ENCODE results near the gene TEX55.
"Not testable (repeated sequence)": the region's sequence is repeated elsewhere in the genome, so short reads cannot be mapped to it uniquely, and the experiment has no call there.

The TEX55 gene

DNA sequence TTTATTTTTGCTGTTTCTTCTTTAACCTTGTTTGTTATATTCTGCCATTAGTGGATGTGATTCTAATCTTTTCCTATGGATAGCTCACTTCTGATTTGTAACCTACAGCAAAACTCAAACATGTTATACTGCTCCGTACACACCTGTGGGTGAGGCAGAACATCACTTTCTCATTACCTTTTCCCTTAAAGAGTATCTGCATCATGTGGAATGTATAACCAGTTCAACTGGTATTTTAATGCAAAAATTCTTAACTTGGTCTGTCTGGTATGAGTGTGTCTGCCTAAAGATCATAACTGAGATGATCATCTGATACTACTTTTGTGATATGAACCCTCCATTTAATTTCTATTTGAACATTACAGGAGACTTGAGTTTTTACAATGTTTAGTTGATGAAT lies 14.4 kb downstream of the TEX55 start:
- DNase-seq, result no peak

DNA sequence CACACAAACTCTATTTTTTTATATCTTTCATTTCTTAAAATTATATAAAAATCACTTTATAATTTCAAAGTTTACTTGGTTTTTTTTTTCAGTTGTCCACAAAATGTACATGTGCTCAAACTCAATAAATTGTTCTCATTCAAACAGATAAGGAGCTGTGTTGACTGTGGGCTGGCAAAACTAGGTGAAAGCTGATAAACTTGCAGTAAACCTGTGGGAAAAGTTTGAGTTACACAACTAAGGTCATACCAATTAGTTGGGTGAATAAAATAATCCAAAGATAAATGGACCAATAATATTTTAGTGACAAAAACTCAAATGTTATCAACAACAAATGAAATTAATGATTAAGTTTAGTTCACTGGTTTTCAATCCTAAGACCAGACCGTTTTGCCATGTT lies 14.8 kb downstream of the TEX55 start:
- no peak for DNase-seq

DNA sequence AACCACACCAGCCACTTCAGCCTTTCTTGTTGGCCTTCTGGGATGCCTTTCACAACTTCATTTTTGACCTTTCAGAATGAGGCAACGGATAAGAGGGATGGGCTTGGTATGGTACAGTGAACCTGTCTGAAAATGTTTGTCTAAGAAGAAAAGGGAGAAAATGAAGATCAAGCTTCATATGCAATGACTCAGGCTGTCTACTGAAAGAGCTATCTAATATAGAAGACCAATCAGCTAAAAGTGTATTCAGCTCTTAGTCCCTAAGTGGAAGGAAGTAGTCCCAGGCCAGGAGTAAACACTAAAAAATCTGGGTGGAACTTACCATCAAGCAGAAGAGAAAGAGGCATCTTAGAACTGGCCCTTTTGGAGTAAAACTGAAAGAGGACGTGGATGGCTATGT lies 15.3 kb downstream of the TEX55 start:
- no peak for DNase-seq

DNA sequence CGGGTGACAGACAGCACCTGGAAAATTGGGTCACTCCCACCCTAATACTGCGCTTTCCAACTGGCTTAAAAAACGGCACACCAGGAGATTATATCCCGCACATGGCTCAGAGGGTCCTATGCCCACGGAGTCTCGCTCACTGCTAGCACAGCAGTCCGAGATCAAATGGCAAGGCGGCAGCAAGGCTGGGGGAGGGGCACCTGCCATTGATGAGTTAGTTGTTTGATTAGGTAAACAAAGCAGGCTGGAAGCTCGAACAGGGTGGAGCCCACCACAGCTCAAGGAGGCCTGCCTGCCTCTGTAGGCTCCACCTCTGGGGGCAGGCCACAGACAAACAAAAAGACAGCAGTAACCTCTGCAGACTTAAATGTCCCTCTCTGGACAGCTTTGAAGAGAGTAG lies 18.8 kb downstream of the TEX55 start:
- not testable (repeated sequence) for DNase-seq

DNA sequence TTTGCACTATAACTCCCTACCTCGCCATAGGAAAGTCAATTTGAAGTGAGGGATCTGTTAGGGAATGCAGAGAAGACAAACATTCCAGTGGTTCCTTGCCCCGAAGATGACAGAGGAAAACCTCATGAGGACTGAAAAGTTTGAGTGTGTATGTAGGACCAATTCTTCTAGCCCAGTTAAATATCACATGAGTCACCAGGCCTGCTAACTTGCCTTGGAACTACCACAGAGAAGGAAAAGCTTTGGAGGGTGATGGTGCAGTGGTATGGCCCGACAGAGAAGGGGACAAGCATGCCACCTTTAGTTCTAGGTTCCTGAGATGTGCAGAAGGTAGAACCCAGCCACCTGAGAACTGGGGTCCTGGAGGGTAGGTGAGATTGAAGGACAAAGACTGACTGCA lies 24.9 kb downstream of the TEX55 start:
- no peak for DNase-seq

DNA sequence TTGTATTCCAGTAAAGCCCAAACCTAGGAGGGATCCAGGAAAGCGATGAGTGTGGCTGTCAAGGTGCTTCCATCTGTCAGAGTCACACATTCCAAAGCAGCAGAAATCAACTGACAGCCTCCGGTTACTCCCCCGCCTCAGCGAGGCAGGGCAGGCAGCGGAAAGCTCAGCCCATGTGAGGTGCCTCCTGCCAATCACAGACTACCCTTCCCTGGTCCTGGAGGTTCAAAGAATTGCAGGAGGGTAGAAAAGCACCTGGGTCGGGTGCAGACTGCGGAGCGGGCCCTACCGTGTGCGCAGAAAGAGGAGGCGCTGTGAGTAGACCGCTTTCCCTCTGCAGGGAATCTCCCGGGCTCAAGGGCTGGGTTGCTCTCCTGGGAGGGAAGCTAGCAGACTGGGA lies 27.4 kb downstream of the TEX55 start, which contains the start of gene UPK1B:
TSS of gene UPK1B (plus strand) at position 274 of the 400 bp plus-strand sequence. CDS start 13,144 bp downstream, outside the sequence.
- DNase-seq, result peak in 1 of 58 donors; percentile 43

DNA sequence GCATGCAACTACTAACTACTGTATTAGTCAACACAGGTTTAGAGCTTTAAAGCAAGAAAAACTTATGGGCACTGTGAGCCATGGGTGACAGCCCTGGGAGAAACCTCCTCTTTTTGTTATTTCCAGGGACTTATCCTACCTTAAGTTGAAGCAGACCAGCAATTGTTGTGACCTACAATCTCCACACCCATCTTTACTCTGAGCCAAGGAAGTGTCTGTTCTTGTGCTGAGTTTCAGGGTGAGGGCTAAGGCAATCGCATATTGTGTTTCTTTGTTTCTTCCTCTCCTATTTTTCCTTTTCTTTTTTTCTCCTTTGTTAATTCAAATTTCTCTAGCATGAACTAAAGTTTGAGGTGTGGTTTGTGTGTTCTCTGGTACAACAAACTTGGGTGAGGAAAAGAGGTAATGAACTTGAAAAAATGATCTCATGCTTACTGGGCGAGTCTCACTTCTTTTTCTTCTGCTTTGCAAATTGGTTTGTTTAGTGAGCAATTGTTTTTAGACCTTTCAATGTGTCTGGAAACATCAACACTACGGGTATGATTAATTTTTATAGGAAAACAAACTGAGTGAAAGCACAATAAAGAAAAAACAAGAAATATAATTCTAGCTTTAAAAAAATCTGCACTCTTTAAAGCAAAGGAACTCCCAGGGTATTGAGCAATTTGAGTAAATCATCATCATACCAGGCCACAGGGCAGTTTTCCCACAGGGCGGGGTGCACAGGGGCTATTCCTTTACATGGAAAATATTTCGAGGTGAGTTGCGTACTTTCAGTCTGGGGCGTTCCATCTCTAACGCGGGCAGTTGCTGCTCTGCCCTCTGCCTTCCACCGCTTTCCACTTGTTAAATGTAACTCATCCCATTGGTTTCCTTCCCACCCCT lies 30.1 kb downstream of the TEX55 start:
- no peak for DNase-seq

DNA sequence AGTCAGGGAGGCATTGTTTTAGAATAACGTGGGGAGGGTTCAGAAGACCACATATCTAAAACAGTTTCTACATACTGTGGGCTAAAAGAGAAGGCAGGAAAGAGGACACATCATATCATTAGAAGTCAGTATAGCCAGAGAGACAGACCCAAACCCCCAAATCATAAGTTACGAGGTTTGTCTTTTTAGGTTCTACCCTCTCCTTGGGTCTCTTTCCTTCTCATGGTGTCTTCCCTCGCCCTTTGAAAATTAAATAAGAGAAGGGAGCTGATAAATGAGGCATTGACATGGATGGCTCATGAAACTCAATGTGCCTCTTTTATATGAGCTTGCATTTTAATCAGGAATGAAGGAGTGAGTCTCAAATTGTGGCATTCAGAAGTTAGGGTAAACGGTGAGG lies 30.8 kb downstream of the TEX55 start:
- DNase-seq, result no peak

DNA sequence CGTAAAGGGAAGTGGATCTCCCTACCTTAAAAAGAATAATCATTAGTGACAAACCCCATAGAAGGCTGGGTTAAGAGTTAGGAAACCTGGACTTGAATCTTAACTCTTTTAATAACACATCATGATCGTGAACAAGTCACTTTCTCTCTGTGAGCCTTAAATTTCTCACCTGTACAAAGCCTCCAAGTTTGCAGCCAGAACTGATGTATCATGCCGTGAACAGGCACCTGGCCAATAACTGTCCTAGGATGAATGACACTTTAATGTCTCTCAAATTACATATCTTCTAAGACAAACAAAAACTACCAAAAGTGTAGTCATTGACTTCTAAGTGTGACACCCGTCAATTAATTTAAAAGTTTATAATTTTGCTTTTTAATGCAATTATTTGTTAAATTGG lies 31.4 kb downstream of the TEX55 start:
- no peak for DNase-seq

DNA sequence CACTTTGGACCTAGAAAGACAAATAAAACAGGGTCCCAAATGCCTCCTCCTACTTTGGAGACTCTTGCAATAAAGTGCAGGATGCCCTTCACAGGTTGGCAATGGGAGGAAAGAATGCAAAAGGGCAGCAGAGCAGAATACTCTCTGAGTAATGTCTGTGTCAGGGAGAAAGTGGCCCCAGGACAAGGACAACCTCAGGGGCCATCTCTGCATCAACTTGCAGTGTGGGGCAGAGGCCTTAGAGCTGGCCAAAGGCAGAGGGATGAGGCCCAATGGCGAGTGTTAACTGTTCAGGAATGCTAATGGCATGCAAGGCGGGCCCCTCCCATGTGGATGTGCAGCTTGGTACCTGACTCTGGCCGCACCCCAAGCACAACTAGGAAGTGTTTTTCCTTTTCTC lies 35.8 kb downstream of the TEX55 start:
- no peak for DNase-seq

DNA sequence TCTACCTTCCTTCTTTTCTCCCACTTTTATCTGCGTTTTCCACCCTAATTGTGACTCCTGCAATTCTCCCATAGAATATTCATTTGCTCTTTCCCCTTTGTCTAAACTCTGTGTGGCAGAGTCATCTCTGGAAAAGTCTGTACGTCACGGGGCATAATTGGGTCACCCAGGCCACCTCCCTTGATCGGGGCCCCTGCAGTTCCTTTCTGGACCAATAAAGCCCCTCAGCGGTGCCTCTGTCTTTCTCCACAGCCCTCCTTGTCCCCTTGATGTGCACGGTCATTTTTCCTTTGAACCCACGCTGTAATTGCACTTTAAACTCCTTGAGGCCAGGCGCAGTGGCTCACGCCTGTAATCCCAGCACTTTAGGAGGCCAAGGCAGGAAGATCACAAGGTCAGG lies 38.1 kb downstream of the TEX55 start:
- DNase-seq, result no peak

DNA sequence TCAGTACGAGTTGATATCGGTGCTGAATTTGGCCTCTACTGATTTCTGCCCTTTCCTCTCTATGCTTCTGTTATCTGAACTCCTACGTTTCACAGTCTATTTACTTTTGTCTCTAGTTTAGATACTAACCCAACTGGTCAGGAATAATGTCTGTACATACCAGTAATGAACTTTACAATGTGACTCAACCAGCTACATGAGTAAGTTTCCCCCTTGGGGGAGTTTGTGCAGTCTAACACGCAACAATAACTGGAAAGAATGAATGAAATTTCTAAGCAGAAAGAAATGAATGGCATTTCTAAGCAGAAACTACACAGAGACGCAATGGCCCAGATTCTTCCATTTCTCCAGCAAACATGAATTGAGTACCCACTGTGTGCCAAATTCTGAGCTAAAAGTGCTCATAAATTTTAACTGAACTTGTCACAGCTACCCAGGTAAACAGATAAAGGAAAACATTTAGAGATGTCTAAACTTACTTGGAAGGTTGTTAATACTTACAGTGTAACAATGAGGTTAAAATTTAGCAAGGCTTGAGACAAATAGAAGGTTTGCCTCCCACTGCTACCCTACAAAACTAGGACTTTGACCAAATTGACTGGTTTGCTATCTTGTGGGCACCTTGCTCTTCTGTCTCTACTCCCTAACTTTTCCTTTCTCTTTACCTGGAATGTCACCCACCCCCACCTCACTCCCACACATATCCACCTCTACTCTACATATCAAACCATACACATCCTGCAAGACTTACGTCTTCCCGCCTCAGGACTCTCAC lies 39.0 kb downstream of the TEX55 start:
- no peak for DNase-seq

DNA sequence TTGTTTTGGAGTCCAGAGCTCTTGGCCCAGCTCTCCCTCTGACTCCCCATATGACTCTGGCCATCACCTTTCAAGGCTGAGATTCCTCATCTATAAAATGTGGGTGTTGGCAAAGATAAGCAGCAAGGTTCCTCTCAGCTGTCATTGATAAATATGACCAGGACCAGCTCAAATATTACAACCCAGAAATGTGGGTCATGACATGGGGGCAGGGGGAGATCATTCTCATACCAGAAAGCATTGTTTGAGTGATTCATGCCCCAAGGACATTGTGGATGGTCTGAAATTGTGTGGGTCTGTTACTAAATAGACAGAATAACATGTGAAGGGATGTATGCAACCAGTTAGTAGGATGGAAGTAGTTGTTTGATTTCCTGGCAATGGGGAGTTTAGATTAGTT lies 41.3 kb downstream of the TEX55 start:
- no peak for DNase-seq

DNA sequence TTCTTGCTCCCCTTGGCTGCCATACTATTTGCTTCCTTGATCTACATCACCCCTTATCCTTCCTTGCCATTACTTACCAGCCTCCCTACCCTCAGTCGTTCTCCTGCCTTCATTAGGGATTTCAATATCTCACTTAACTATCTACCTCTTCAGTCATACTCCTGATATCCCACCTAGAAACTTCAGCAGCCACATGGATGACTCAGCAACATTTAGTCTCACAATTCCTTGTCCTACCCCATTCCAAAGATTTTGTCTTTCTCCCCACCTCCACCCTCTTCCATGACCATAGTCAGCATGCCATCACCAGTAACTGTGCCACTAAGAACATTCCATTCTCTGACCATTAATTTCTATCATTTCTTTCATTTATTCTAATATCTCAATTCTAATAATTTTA lies 45.8 kb downstream of the TEX55 start:
- no peak for DNase-seq

DNA sequence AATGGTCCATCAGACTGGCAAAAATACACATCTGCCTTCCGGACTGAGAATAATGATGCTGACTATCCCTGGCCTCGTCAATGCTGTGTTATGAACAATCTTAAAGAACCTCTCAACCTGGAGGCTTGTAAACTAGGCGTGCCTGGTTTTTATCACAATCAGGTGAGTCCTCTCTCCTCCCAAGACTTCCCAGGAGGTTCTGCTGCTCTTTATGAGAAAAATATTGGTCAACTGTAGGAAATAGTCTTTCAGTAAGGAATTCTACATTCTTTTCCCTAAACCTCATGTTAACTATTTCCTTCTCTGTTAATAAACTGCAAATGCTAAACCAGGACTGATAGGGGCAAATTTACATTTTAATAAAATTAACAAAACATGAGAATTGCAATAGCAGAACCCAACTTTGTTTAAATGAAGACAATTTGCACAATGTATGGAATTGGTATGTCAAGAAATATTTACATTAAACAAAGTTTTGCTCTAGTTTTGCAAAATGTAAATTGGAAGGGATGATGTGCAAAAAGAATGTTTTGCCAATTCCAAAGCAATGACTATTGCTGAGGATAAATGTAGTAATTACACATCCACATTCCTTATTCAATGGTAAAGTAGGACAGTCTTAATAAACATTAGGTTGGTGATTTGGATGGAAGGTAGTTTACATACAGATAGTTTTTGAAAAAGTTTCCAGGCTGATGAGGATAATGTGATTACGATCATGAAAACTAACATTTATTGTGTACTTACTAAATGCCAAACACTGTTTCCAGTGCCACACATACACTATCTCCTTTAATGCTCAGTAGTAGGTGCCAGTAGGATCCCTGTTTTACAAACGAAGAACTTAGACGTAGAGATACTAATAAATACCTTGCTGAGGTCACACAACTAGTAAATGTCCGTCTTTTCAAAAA lies 48.5 kb downstream of the TEX55 start:
- DNase-seq, result no peak

DNA sequence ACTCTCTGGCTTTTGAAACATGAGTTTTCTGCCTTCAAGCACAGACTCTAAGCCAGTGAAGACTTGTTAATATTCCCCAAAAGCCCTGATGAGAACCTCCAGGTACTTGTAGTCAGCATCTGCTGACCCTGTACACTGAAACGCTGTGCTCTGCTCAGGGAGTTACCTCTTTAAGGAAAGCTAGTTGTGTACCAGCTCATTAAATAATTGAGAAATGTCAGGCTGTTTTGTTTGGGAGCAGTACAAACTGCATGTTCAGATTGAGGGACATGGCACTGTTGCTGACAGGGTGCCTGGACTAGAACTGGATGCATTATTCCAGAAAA lies 49.1 kb downstream of the TEX55 start:
- no peak for DNase-seq

DNA sequence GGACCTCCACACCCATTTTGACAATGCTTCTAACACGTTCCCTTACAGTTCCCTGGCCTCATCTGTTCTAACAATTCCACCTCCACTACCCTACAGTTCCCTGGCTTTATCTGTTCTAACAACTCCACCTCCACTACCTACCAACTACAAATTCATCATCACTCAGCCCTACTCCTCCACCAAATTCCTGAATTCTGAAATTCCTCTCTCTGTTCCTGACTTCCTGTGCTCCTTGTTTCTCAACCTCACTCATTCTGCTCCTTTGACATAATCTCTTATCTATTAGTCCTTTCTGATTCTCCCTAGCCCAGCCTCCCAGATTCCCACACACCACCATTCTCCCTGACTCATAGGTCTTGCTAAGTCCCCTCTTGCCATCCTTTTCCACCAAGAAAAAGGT lies 49.9 kb downstream of the TEX55 start:
- no peak for DNase-seq
